Mesenteric fat pad (tissue), 1 donor: ENCODE measurements around the gene TMEM164. TPM values are rescaled to one million over a fixed set of nuclear protein-coding genes. Genes with fewer than 3 reads are reported as not detected.

Experiments used
- DNase-seq: peaks from one replicate; pipeline ENCODE4 v3.0.0-alpha.2; 2020; ENCODE audit warnings: low spot score
- total RNA-seq: library from RNA; stranded (reverse); fragmentation: NEBNext Ultra II Directional; extraction: Animal tissue kit (Norgen Biotek cat#: 25700); gene quantifications from one replicate; pipeline ENCODE4 v1.2.1, GENCODE V29; 2021
- donor health status: DM: yes; HTN: yes; CAD: no.

The TMEM164 gene
- total RNA-seq, 1 donor from 2014 or later = 49.7 TPM

DNA sequence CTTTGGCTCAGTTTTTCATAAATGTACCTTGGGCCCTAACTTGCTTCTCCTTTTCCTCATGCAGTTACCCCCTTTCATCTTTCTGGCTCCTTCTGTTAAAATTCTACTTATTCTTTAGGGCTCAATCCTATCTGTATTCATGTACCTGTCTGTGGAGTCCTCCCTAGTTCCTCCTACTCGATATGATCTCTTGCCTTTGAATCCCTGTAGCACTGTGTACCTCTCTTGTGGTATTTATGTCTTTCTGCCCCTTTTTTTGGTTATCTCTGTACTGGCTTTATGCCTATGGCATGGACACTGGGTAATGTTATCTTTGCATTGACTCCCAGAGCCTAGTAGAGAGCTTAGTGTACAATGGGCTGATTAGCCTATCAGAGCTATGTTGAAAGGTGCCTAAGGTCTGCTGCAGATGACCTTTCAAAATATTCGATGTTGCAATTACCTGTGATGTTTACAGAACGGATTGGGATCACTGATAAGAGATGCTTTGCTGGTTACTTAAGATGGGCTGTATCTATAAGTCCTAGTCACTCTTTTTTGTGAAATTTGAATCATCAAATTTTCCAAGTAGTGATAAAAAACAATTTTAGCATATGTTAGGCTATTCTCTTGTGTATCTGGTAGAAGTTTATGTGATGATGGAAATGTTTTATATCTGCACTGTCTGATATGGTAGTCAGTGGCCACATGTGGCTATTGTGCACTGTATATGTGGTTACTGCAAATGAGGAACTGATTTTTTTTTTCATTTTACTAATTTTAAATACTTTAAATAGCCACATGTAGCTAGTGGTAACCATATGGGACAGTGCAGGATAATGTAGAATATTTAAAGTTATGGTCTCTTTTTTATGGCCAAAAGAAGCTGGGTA lies 33.5 kb downstream of the TMEM164 start:
- DNase-seq = no peak

DNA sequence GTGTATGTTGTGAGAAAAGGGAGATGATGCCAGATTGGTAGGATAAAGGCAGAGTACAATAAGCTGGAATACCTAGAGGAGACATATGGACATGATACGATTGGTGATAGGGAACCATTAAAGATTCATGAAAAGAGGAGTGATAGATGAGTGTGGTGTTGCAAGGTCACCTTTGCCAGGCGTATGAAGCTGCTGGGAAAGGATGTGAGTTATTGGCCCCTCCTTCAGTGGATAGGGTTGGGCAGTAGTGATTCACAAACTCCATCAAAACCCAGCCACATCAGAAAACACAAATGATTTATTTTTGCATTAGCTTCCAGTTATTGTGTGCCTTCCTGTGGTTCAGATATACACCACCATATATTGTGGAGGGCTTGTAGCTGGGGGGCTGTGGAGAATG lies 34.3 kb downstream of the TMEM164 start:
- no peak for DNase-seq

DNA sequence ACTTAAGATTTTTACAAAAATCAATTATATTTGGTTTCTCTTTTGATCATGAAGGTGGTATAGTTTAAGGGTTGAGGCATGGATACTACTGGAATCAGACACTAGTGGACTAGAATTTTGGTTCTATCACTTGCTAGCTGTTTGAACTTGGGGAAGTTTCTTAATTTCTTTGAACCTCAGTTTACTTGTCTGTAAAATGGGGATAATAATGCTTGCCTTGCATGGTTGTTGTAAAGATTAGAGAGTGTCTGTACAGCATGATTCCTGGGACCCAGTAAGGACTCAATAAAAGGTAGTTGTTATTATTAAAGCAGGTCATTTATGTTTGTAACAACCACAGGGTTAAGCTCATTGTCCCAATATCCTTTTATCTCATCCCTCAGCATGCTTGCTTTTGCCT lies 36.0 kb downstream of the TMEM164 start:
- DNase-seq = no peak

DNA sequence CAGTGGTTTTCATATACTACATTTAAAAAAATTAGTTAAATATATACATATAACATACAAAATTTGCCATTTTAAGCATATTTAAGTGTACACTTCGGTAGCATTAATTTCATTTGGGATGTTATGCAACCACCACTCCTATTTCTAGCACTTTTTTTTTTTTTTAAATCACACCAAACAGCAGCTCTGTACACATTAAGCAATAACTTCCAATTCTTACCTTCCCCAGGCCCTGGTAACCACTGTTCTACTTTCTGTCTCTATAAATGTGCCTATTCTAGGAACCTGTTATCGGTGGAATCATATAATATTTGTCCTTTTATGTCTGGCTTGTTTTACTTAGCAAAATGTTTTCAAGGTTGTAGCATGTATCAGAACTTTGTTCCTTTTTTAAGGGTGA lies 39.1 kb downstream of the TMEM164 start:
- no peak for DNase-seq

DNA sequence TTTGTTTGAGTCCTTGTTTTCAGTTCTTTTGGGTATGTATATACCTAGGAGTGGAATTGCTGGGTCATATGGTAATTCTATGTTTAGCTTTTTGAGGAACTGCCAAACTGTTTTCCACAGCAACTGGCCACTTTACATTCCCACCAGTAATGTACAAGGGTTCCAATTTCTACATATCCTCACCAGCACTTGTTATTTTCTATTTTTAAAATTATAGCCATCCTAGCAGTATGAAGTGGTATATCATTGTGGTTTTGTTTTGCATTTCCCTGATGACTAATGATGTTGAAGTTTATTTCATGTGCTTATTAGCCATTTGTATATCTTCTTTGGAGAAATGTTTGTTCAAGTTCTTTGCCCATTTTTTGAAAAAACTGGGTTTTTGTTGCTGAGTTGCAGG lies 39.6 kb downstream of the TMEM164 start:
- no peak for DNase-seq

DNA sequence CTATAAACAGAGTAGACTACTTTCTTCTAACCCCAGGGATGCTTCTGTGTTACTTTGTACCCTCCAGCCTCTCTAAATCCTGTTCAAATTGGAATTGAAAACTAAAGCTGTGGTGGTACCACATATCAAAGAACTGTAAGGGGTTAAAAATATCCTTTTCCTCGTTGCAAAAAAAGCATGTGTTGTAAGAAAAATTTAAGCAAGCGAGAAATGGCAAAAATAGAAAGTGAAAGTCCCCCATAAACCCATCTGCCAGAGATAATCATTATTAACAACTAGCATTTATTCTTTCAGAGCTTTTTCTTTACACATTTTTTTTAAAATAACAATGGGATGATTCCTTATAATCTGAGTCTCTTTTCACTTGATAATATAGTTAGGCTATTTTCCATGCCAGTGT lies 40.6 kb downstream of the TMEM164 start:
- DNase-seq = no peak

DNA sequence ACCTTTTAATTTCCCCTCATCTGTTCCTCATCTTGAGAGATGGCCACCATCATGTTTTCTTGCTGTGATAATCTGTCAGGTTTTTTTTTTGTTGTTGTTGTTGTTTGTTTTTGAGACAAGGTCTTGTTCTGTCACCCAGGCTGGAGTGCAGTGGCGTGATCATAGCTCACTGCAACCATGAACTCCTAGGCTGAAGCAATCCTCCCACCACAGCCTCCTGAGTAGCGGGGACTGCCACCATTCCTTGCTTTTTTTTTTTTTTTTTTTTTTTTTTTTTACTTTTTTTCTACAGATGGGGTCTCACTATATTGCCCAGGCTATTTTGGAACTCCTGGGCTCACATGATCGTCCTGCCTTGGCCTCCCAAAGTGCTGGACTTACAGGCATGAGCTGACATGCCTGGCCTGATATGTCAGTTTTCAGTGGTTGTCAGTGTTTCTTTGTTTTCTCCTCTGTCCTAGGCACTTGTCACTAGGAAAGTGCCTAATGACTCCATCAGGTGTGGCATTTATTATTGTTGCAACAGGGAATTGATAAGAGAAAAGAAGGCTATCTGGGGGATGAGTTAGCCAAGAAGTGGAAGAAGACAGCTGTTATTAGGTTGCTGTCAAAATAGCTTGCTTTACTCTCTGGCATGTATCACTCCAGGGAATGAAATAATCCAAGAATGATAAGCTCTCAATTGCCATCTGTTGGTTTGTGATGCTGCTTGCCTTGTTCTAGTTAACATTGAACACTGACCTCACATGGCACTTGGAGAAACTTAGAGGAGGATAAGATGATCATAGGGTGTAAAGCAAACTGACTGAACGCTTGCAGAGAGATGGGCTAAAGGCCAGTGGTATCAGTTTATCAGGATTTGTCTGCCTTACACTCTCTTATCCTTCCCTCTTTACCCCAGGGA lies 41.7 kb downstream of the TMEM164 start:
- no peak for DNase-seq

DNA sequence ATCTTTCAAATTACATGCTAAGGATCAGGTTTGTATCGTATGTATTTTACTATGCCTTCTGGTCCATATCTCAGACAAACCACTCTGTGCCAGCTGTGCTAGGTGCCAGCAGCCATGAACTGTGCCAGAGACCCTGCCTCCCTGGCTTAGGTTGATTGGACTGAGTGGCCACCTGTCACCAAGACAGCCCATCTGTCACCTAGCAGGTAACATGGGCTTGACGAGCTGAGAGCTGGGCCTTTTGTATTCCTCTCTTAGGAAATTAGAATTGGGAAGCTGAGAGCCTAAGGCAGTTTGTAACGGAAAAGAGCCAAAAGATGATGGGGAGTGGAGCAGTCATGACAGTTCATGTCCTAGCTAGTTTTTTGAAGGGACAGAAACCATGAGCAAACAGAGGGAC lies 42.5 kb downstream of the TMEM164 start:
- no peak for DNase-seq

DNA sequence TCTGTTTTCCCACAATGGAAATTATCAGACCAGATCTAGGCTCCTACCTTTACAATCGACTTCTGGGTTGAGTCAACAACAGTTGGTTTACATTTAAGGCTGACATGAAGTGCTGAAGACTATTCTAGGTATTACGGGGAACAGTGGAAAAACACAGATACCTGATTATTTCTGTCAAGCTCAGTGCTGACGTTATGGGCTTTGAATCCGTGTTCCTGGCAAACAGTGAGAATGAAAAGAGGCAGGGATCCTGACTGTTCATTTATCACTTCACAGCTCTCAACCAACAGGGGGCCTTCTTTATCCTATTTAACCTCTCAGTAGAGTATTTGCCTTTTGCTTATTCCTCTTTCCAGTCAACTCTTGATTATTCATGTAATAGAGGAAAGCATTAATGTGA lies 43.1 kb downstream of the TMEM164 start:
- DNase-seq = no peak

DNA sequence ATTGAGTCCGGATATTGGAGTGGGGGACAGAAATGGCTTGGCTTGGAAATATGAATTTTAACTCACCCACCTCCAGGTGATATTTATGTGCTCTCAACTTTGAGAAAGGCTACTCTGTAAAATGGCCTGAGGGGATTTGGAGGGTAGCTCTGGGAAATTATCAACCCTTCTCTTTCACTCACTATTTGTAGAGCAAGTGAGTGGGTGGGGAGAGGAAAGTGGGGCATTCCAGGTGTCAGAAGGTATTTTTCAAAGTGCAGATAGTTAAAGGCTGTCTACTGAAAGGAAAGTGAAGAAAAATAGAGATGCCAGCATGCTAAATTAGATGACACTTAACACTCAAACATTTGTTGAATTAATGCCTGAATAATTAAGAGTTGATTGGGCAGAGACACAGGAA lies 44.1 kb downstream of the TMEM164 start:
- no peak for DNase-seq

DNA sequence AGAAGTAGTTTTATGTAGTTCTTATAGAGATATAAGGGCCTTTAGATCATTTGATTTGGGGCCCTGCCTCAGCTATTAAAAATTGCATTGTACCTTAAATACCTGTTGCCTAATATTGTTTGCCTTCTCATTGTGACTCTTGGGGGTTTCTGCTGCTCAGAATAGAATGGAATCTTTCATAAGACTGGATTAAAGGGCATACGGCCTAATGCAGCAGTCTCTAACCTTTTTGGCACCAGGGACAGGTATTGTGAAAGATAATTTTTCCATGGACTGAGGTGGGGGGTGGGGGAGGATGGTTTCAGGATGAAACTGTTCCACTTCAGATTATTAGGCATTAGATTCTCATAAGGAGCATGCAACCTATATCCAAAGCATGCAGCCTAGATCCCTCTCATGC lies 46.2 kb downstream of the TMEM164 start:
- no peak for DNase-seq

DNA sequence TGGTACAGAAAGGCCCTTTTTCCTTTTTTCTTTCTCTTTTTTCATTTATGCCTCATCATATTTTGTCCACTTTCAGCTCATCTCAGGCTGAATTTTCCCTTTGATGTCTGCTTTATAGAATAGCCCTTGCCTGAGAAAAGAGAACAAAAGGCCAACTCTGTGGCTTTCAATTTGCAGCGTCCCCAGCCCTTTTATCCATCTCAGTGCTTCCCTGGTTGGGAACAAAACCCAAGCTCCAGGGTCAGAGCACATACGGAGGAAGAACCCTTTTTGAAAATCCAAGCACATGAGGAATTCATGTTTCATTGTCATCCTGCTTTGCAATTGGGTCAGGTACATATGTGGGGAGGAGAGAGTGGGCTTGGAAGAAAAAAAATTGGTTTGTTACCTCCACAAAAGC lies 47.5 kb downstream of the TMEM164 start:
- no peak for DNase-seq

DNA sequence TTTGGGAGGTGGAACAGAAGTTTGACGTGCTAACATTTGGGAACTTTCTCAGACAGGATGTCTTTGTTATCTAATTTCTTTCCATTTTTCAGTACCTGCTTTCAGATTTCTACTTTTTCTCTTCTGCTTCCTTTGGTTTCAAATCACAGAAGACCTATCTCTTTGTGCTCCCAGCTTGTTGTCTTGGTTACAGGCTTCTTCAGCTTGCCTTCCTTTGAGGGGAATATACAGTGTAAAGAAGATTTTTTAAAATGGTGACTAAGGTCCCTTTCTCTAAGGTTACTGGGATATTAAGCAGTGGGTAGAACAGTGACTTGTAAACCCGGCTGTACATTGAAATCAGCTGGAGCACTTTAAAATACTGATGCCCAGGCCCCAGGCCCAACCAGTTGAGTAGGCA lies 48.0 kb downstream of the TMEM164 start:
- DNase-seq = no peak

DNA sequence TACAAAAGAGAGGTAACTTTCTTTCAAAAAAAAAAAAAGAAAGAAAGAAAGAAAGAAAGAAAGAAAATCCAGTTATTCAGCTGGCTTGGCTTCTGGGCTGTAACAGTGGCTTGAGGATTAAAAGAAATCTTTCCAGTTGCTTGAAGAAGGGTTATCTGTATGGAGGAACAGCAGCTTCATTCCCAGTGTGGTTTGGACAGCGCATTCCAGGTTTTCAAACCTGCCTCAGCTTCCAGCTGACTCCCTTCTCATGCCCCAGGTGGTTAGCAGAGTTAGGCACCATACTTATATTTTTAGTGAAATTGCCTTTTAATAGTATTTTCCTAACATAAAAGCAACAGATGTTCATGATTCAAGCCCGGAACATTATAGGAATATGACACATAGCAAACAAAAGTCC lies 48.6 kb downstream of the TMEM164 start:
- DNase-seq = no peak

DNA sequence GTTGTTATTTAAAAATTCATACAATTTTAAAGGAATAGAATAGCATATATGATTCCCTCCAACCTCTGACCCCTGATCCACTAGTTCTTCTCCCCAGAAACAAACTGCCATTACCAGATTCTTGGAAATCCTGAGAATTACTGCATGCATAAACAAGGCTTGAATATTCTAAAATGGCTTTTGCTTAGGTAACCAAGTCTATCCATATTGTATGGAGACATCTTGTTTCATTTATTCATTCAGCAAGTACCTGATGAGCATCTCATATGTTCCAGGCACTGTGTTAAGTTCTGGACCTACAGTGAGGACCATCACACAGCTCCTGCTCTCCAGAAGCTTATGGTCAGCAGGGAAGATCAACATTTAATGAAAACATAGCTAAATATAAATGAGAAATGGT lies 49.4 kb downstream of the TMEM164 start:
- no peak for DNase-seq

DNA sequence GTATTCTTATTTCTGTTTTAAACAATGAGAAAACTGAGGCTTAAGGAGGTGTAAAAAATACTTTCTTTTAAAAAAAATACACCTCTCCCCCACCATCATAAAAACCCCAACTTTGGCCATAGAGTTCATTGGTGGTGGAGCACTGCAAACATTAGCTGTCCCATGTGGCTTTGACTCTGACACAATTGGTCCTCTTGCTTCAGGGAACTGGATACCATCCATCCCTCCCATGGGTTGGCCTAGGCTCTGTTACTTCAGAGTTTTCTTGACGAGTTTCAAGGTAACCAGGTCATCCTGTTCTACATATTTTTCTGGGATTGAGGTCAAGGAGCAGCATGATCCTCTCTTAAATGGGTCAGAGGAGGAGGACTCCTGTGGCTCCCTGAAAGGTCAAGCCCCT lies 50.5 kb downstream of the TMEM164 start:
- no peak for DNase-seq

DNA sequence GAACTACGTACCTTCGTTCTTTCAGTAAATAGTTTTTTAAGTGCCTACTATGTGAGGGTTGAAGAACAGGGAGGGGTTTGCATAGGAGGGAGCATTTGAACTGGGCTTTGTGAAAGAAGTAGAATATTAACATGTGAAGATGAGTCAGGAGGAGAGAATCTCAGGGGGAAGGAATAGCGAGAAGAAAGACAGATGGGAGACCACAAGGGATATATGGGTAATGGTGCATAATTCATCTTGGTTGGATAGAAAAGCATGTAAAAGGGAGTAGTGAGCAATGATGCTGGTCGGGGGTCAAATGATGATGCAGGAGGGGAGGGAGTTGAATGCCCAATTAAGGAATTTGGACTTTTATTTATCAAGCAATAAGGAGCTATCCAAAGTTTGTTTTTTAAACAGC lies 52.7 kb downstream of the TMEM164 start:
- DNase-seq = no peak

DNA sequence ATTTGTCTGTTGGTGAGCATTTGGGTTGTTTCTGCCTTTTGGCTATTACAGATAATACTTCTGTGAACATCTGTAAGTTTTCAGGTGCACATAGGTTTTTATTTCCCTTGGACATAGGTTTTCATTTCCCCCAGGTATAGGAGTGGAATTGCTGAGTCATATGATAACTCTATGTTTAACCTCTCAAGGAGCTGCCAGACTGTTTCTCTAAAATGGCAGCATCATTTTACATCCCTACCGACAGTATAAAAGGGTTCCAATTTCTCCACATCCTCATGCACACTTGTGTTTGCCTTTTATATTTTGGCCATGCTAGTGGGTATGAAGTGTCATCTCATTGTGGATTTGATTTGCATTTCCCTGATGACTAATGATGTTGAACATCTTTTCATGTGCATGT lies 53.5 kb downstream of the TMEM164 start:
- no peak for DNase-seq

DNA sequence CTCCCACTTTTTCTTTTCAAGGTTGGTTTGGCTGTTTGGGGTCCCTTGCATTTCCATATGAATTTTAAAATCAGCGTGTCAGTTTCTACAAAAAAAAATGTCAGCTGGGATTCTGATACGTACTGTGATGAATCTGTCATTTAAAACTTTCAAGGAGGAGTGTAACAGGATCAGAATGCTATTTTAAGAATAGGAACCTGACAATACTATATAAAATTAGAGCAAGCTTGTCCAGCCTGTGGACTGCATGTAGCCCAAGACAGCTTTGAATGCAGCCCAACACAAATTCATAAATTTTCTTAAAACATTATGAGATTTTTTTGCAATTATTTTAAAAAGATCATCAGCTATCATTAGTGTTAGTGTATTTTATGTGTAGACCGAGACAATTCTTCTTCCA lies 56.5 kb downstream of the TMEM164 start:
- DNase-seq = no peak

DNA sequence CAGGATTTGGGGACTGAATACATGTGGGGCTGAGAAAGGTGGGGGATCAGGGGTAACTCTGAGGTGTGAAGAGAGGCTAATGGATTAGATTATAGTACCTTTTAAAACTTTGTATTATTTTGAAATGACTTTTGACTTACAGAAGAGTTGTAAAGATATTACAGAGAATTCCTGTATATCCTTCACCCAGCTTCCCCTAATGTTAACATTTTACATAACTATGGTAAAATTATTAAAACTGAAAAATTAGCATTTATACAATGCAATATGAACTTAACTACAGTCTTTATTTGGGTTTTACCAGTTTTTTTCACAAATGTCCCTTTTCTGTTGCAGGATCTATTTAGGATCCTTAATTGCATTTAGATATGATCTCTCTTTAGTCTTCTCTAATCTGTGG lies 57.4 kb downstream of the TMEM164 start:
- no peak for DNase-seq

DNA sequence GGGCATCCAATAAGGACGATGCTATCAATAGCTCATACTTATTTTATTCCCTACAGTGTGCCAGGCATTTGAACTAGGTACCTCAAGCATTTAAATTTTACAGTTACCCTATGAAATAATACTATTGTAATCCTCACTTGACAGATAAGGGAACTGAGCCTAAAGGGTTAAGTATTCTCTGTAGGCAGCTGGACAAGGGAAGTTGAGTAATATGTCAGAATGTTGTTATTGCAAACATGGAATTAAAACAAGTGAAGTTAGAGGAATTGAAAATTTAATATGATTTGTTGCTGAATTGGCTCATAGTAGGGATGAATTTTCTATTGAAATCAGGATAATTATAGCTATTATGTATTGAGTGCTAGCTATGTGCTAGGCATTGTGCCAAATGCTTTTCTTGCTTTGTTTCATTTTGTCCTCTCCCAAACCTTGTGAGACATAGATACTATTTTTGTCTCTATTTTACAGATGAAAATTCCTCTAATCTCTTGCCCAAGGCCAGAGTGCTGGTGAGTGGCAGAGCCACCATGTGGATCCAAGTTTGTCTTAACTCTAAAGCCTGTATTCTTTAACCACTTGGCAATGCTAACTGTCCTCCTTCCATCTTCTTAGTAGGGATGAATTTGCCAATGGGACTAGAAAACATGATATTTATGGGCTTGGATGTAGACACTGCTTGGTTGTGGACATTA lies 58.1 kb downstream of the TMEM164 start:
- DNase-seq = no peak

DNA sequence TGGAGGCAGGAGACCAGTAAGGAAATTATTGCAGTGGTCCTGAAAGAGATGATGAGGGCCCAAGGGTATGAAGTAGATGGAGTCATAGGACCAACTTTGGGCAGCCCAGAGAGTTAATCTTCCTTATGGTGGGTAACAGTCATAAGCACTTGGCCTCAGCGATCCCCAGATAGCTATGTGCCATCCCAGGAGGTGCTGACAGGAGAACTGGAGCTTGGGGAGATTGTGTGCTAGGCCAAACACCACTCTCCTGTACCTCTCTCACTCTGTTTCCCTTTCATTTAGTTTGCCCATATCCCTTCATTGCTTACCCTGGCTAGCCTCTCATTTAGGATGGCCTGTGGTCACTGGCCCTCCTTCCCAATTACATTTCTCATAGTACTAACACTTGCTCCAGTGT lies 60.0 kb downstream of the TMEM164 start:
- DNase-seq = no peak
